ENCODE measurements around the gene PI3. TPM values are rescaled to one million over a fixed set of nuclear protein-coding genes. Genes with fewer than 3 reads are reported as not detected.
A peak's percentile ranks its signal among the peaks of the same experiment; 100 is the strongest.
"Not testable (repeated sequence)": the region's sequence is repeated elsewhere in the genome, so short reads cannot be mapped to it uniquely, and the experiment has no call there.

Gene PI3
- total and polyA plus RNA-seq, 8 donors = 1.6 to 172 (median 21.1) TPM; not detected in 2

DNA sequence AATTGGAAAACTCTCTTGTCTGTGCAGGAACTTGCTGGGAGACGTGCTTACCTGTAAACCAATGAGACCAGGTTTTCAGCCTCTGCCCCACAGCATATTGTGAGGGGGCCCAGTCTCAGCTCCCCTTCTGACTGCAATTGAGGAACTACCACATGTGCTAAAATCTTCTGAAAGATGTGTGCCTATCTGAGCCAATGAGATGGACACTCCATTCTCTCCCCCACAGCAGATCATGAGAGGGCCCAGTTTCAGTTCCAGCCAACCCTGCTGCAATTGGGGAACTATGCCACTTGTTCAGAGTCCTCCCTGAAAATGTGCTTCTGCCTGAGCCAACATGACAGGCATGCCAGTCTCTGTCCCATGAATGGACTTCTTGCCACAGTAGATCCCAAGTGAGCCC is 20.9 kb upstream of the PI3 start:
- peak in 1 of 2 donors; percentile 14 for DNase-seq
- no peak overlapping the region for H3K4me3 ChIP-seq
- intact Hi-C loops (cut with DNase I; ENCODE audit: low total_unique reads) = no loop called here
- no peak for TF ChIP-seq POLR2AphosphoS5 (IDR thresholded peaks at IDR 0.05)
- TF ChIP-seq POLR2A (IDR thresholded peaks at IDR 0.05) = no peak
- no peak for TF ChIP-seq CTCF (IDR thresholded peaks at IDR 0.05)
- TF ChIP-seq EP300 (IDR thresholded peaks at IDR 0.05) = no peak
- no peak overlapping the region for H3K27ac ChIP-seq
- no peaks in the 10 kb centered on the region for H3K4me1 ChIP-seq
- H3K36me3 ChIP-seq = no peaks in the 10 kb centered on the region
- peaks cover 0 to 12% (median 10%) of the 10 kb centered on the region in 4 donors for H3K9me3 ChIP-seq
- WGBS, 5 donors = 48 to 70% (median 56%) methylated on average over 1 of the region's 1 CpG; no CpG with 5 or more reads in 1 of the 5 donors
- peaks cover 0 to 14% (median 3%) of the 10 kb centered on the region in 3 donors for H3K27me3 ChIP-seq

DNA sequence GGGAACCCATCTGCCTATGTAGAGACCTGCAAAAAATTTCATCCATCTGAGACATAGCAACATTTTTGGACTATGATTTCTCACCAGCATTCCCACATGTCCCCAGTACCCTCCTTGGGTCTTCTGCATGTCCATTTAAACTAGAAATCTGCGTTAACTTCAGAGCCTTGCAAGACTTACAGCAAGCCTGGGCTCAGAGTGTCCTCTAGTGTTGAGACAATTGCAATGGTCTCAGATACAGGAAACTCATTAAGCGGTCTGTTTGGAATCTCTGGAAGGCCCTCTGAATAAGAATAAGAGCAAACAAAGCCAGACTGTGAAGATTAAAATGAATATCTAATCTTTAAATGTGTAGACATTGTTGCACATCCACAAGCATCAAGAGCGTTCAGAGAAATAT is 20.5 kb upstream of the PI3 start:
- peaks cover 0 to 14% (median 3%) of the 10 kb centered on the region in 3 donors for H3K27me3 ChIP-seq
- H3K27ac ChIP-seq = no peak overlapping the region
- 40 to 73% (median 55%) methylated on average over 3 of the region's 3 CpGs for WGBS, 5 donors
- H3K9me3 ChIP-seq = peaks cover 0 to 16% (median 15%) of the 10 kb centered on the region in 4 donors
- no peaks in the 10 kb centered on the region for H3K4me1 ChIP-seq
- H3K36me3 ChIP-seq = no peaks in the 10 kb centered on the region
- no peak for TF ChIP-seq POLR2AphosphoS5 (IDR thresholded peaks at IDR 0.05)
- TF ChIP-seq CTCF (IDR thresholded peaks at IDR 0.05) = no peak
- TF ChIP-seq POLR2A (IDR thresholded peaks at IDR 0.05) = no peak
- TF ChIP-seq EP300 (IDR thresholded peaks at IDR 0.05) = no peak
- no peak overlapping the region for H3K4me3 ChIP-seq
- intact Hi-C loops (cut with DNase I; ENCODE audit: low total_unique reads) = no loop called here
- DNase-seq = no peak

- intact Hi-C loops (cut with DNase I; ENCODE audit: low total_unique reads); DNase-seq; H3K4me3 ChIP-seq; H3K27ac ChIP-seq; H3K4me1 ChIP-seq; H3K36me3 ChIP-seq: not testable (repeated sequence)
- Histone ChIP-seq H3K9me3 (peaks cover 0 to 21% (median 20%) of the 10 kb centered on the region in 4 donors), H3K27me3 (peaks cover 0 to 14% (median 3%) of the 10 kb centered on the region in 3 donors)
- 89 to 100% (median 94%) methylated on average over 1 of the region's 1 CpG for WGBS, 5 donors
Observed at GRCh38 chr20:45154794-45155193, 19.9 kb upstream of the PI3 start.

GRCh38 chr20:45156713-45157112 is 18.0 kb upstream of the PI3 start:
- peaks cover 0 to 30% (median 23%) of the 10 kb centered on the region in 4 donors for H3K9me3 ChIP-seq
- peaks cover 0 to 9% (median 3%) of the 10 kb centered on the region in 3 donors for H3K27me3 ChIP-seq
- 39 to 58% (median 51%) methylated on average over 2 of the region's 2 CpGs for WGBS, 5 donors
- TF ChIP-seq POLR2AphosphoS5 (IDR thresholded peaks at IDR 0.05) (no peak), POLR2A (IDR thresholded peaks at IDR 0.05) (no peak), CTCF (IDR thresholded peaks at IDR 0.05) (no peak), EP300 (IDR thresholded peaks at IDR 0.05) (no peak)
- no peak overlapping the region for H3K4me3 ChIP-seq
- H3K4me1 ChIP-seq = no peaks in the 10 kb centered on the region
- no peaks in the 10 kb centered on the region for H3K36me3 ChIP-seq
- intact Hi-C loops (cut with DNase I; ENCODE audit: low total_unique reads) = no loop called here
- H3K27ac ChIP-seq = no peak overlapping the region
- no peak for DNase-seq

DNA sequence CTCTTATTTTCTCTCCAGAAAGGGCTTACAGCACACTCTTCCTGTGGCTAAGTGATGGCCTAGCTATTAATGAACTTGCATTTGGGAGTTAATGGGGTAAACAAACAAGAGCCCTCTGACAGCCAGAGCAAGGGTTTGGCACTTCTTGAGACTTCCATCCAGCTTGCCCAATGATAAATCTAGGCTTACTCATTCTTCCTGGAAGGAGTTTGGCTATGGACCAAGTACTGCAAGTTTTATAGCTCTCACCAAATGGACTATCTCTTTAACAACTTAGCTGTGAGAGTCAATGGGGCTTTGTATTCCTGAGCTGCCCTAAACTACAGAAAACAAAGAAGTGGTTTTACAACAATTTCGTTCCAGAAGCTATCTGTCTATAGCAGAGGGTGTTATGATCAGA is 16.7 kb upstream of the PI3 start:
- H3K9me3 ChIP-seq = peaks cover 0 to 43% (median 30%) of the 10 kb centered on the region in 4 donors
- peak in 1 of 2 donors; percentile 30 for DNase-seq
- no peaks in the 10 kb centered on the region for H3K36me3 ChIP-seq
- intact Hi-C loops (cut with DNase I; ENCODE audit: low total_unique reads) = no loop called here
- no peak overlapping the region for H3K4me3 ChIP-seq
- H3K4me1 ChIP-seq = no peaks in the 10 kb centered on the region
- H3K27me3 ChIP-seq = peaks cover 0 to 13% (median 3%) of the 10 kb centered on the region in 3 donors
- H3K27ac ChIP-seq = no peak overlapping the region
- TF ChIP-seq CTCF (IDR thresholded peaks at IDR 0.05) (no peak), POLR2A (IDR thresholded peaks at IDR 0.05) (no peak), EP300 (IDR thresholded peaks at IDR 0.05) (no peak), POLR2AphosphoS5 (IDR thresholded peaks at IDR 0.05) (no peak)
- 14 to 23% (median 18%) methylated on average over 1 of the region's 1 CpG for WGBS, 5 donors

Data from stomach (tissue), 9 donors.